Central memory CD4-positive, alpha-beta T cell (primary cell): Measurements from ENCODE around the gene SPAG4.

Experiments used
- DNase-seq: peaks from one replicate; pipeline ENCODE4 v3.0.0; 2022

The SPAG4 gene

GRCh38 chr20:35660122-35660937 lies 44.7 kb downstream of the SPAG4 start:
- DNase-seq = no peak

- no peak for DNase-seq
Measured at GRCh38 chr20:35661053-35661452, 45.4 kb downstream of the SPAG4 start.

DNA sequence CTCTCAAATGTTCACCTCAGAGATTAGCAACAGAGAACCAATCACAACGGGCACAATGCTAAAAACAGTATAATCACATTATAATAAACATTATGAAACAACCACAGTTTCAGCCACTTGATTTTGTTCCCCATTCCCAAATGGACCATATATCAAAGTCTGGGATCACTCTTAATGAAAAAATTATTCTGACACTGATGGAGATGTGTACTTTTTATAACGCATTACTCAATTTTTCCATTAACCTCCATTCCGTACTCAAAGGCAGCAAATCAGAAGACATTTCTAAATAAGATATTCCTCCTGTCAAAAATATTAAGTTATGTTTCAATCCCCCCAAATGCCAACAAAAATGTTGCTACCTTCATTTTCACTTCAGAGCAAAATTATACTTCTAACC lies 46.3 kb downstream of the SPAG4 start:
- no peak for DNase-seq

- DNase-seq = no peak
Measured at GRCh38 chr20:35662551-35662950, 46.9 kb downstream of the SPAG4 start.

- peak; percentile 74 for DNase-seq
Measured at GRCh38 chr20:35663516-35664465, 48.2 kb downstream of the SPAG4 start.

DNA sequence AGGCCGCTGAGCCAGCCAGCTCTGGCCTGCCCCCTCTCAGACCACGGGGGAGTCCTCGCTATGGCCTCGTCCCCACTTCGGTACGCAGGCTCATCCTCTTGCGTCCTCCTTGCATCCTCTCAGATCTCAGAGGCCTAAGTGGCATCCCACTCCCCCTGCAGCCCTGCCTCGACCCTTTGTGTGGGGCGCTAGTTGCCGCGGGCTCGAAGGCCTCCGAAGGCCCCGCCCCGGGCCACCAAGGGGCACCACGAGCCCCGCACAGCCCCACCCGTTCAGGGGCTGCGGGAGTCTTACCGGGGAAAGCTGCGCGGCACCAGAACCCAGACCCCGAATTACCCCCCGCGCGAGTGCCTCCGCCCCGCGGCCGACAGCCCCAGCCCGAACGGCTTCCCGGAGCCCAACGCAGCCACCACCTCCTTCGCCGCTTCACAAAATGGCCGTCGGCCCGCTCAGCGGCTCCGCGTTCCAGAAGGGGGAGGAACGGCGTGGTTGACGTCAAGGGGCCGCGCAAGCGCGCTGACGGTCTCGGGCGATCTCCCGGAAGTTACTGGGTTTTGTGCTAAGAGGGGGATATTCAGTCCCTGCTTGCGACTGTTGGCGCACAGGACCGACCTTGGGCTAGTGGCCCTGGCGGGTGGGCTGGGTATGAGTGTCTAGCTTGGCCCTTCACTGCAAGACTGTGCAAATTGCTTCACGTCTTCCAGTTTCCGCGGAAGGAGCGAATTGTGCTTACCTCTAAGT lies 49.0 kb downstream of the SPAG4 start, which contains the start of the genes CPNE1 and RBM12:
Gene CPNE1, minus strand, starts transcription at position 435 of the 741 bp plus-strand sequence. CDS start 31,977 bp downstream, outside the sequence.
Gene RBM12, minus strand, starts transcription at position 435 of the 741 bp plus-strand sequence. CDS start 9,578 bp downstream, outside the sequence.
- peak; percentile 94 for DNase-seq

- no peak for DNase-seq
Measured at GRCh38 chr20:35665949-35666288, 50.3 kb downstream of the SPAG4 start.

DNA sequence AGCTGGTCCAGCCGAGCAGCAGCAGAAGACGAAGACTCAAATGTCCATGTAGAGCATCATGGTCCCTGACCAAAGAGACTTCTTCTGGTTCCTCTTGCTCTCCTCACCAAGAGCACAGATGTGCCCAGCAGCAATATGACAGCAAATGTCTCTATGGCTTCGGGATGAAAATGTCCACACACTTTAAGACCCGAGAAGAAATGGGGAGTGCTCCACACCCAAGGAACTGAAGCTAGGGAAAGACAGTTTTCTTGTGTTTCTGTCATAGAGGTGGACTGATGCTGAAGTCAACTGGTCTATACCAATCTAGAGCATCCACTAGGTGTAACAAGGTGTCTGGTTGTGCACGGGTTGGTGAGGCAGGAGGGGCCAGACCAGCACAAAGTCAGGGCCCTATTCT lies 53.6 kb downstream of the SPAG4 start:
- DNase-seq = no peak

DNA sequence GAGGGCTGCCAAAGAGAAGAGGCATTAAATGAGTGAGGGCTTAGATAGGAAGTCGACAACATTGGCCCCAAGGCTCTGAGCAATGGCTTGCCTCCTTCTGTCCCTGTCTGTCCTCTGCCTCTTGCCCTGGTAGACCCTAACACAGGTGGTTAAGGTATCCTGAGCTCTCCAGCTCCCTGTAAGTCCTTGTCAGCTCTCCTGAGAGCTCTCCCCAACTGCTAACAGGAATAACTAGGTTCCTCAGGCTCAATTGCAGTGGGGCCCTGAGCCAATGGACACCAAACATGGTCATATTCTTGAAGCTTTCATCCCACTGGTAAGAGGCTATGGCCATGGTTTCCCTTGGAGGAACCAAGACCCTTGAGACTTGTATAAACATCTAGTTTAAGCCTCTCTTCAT lies 54.1 kb downstream of the SPAG4 start:
- DNase-seq = no peak
